Astrocyte (in vitro differentiated cells and primary cell): ENCODE results near the gene LTK.

Experiments used
- CTCF ChIP-seq: IDR thresholded peaks from 2 replicates; pipeline ENCODE4 v1.5.1; 2011; ENCODE audit warnings: low read depth, mild to moderate bottlenecking, inconsistent platforms, low read length, moderate library complexity; ENCODE audit not compliant: insufficient read depth
- EZH2 ChIP-seq: IDR thresholded peaks from 2 replicates; pipeline ENCODE4 v1.6.1; 2012; ENCODE audit warnings: mild to moderate bottlenecking, low read length, inconsistent platforms; ENCODE audit not compliant: insufficient read depth

GRCh38 chr15:41513506-41514227, at the start of gene LTK:
- TF ChIP-seq CTCF (no peak), EZH2 (peak; percentile 27)
